Stimulated activated CD8-positive, alpha-beta memory T cell treated with anti-CD3 and anti-CD28 coated beads, Interleukin-4, amount 100 ng/mL, for 24 hours (primary cell): ENCODE measurements around the gene PCCB.
"Not testable (repeated sequence)": the region's sequence is repeated elsewhere in the genome, so short reads cannot be mapped to it uniquely, and the experiment has no call there.

Experiments used
- DNase-seq: peaks from one replicate; pipeline ENCODE4 v3.0.0-alpha.2; 2020; ENCODE audit warnings: low read depth

PCCB gene

GRCh38 chr3:136262559-136262958, 12.4 kb downstream of the PCCB start:
- no peak for DNase-seq

GRCh38 chr3:136263251-136263650, 13.1 kb downstream of the PCCB start:
- DNase-seq, result no peak

GRCh38 chr3:136266468-136267125, 16.5 kb downstream of the PCCB start:
- not testable (repeated sequence) for DNase-seq

GRCh38 chr3:136267235-136267634, 17.1 kb downstream of the PCCB start:
- no peak for DNase-seq

- DNase-seq, result no peak
Observed at GRCh38 chr3:136270179-136270578, 20.0 kb downstream of the PCCB start.

- DNase-seq, result not testable (repeated sequence)
Observed at GRCh38 chr3:136271626-136272025, 21.5 kb downstream of the PCCB start.

- DNase-seq, result no peak
Observed at GRCh38 chr3:136276049-136276755, 26.1 kb downstream of the PCCB start.

GRCh38 chr3:136277115-136277514, 27.0 kb downstream of the PCCB start:
- no peak for DNase-seq

GRCh38 chr3:136277634-136278033, 27.5 kb downstream of the PCCB start:
- no peak for DNase-seq

GRCh38 chr3:136279092-136279491, 29.0 kb downstream of the PCCB start:
- no peak for DNase-seq

- no peak for DNase-seq
Observed at GRCh38 chr3:136280961-136281360, 30.8 kb downstream of the PCCB start.

GRCh38 chr3:136281966-136282520, 31.9 kb downstream of the PCCB start:
- no peak for DNase-seq

- DNase-seq, result no peak
Observed at GRCh38 chr3:136283627-136284026, 33.5 kb downstream of the PCCB start.

GRCh38 chr3:136291302-136291701, 41.2 kb downstream of the PCCB start:
- no peak for DNase-seq

- DNase-seq, result no peak
Observed at GRCh38 chr3:136292500-136292899, 42.4 kb downstream of the PCCB start.

GRCh38 chr3:136293279-136293678, 43.1 kb downstream of the PCCB start:
- DNase-seq, result no peak

GRCh38 chr3:136294176-136294575, 44.0 kb downstream of the PCCB start:
- no peak for DNase-seq

GRCh38 chr3:136296960-136297359, 46.8 kb downstream of the PCCB start:
- DNase-seq, result no peak

- DNase-seq, result no peak
Observed at GRCh38 chr3:136297826-136298225, 47.7 kb downstream of the PCCB start.

GRCh38 chr3:136300444-136300843, 50.3 kb downstream of the PCCB start:
- DNase-seq, result no peak

GRCh38 chr3:136305879-136306278, 55.7 kb downstream of the PCCB start:
- no peak for DNase-seq

- DNase-seq, result no peak
Observed at GRCh38 chr3:136311261-136311660, 61.1 kb downstream of the PCCB start.

- no peak for DNase-seq
Observed at GRCh38 chr3:136311968-136312367, 61.8 kb downstream of the PCCB start.

GRCh38 chr3:136326316-136326715, 76.2 kb downstream of the PCCB start:
- DNase-seq, result no peak
